HL-60/S4 treated with retinoic acid at 250 ng/mL for 4 days and 3 days (cell line): ENCODE results near the gene CTSZ.
"Not testable (repeated sequence)": the region's sequence is repeated elsewhere in the genome, so short reads cannot be mapped to it uniquely, and the experiment has no call there.

ENCODE experiments used
- in situ Hi-C: fragments of 300-500 bp; cut with MboI; formaldehyde crosslinking; loops from 2 replicates; pipeline ENCODE4 v1.7.0; 2022; ENCODE audit warnings: low sequenced_read_pairs

CTSZ gene

GRCh38 chr20:59006864-59007664 is at the start of gene CTSZ:
Gene CTSZ (minus strand): TSS chr20:59007254. CDS start chr20:59007128, 126 bp downstream.
- in situ Hi-C loops, result no loop called here

DNA sequence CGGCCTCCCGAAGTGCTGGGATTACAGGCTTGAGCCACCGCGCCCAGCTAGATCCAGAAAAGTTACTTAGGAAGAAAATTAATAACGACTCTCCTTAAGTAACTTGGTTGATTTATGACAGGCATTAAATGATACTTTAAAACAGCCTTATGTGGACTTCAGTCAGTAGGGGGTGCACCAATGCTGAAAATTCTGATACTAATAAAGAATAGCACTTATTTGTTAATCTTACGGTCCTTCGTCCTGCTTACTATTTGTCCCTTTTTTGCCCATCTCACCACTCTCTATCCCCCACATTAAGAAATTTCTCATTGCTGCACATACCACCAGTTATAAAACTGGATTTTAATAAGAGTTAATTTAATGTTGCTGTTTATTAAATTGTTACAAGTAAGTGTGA is 48.2 kb upstream of the CTSZ start:
- in situ Hi-C loops, result no loop called here

- in situ Hi-C loops, result no loop called here
These were observed 44.7 kb upstream of the CTSZ start for GRCh38 chr20:59051666-59052185.

DNA sequence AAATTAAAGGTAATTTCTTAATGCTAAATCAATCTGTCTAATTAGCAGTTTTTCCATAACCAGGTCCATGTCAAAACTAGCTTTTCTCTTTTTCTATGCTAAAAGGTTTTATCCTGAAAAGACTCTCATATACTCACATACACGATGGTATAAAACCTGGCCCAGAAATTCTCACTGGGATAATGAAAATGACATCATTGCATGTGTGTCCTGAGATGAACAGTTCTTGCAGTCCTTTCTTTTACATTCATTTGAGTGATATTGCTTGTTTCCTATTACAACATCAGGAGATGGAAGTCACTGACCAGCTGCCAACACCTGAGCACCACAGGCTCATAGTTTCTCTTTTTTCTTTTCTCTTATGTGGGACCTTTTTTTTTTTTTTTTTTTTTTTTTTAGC is 43.4 kb upstream of the CTSZ start:
- in situ Hi-C loops, result no loop called here

GRCh38 chr20:59048681-59049030 is 41.6 kb upstream of the CTSZ start:
- in situ Hi-C loops, result no loop called here

- in situ Hi-C loops, result no loop called here
These were observed 41.1 kb upstream of the CTSZ start for GRCh38 chr20:59047938-59048680.

DNA sequence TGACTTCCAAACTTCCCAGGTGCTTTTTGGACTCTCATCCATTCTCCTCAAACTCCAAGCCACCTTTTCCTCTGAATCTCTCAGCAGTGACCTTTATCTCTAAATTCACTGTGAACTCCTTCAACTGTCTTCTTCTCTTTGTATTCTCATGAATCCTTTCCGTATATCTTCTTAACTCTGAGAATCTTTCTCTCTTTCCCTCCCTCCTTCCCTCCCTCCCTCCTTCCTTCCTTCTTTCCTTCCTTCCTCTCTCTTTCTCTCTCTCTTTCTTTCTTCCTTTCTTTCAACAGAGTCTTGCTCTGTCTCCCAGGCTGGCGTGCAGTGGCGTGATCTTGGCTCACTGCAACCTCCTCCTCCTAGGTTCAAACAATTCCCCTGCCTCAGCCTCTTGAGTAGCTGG is 39.8 kb upstream of the CTSZ start:
- in situ Hi-C loops, result no loop called here

DNA sequence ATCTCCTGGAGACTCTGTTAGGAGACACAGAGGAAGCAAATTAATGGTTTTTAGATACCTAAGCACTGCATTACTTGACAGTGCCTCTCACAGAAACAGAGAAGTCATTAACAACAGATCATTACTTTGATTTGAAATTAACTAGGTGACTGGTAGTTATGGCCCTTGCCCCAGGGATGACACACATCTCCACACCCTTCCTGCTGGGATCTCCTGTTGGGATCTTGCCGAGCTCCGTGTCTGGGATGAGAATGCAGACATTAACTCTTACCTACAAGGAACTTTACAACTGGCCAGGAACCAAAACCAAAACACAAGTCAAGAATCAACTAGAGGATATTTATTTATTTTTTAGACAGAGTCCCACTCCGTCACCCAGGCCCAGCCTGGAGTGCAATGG is 37.7 kb upstream of the CTSZ start:
- in situ Hi-C loops, result no loop called here

GRCh38 chr20:59044295-59044694 is 37.2 kb upstream of the CTSZ start:
- in situ Hi-C loops, result no loop called here

DNA sequence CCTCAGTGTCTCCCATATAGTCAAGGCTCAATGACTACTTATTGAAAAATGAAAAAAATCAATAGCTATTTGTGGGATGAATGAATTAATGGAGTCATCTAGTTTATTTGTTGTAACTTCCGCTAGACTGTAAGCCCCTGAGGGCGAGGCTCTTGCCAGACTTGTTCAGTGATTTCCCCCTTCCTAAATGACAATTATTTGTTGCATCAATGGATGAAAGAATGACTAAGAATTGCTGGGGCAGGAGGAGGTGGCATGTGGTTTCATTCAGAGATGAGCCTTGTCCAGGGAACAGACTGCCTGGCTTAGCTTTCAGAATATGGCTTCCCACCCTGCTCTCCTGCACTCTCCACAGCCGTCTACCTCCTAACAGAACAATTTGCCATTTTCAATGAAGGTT is 36.6 kb upstream of the CTSZ start:
- in situ Hi-C loops, result no loop called here

GRCh38 chr20:59042796-59043631 is 36.0 kb upstream of the CTSZ start:
- in situ Hi-C loops, result no loop called here

- in situ Hi-C loops, result no loop called here
These were observed 35.2 kb upstream of the CTSZ start, which contains the start of gene PRELID3B for GRCh38 chr20:59042151-59042795. Gene PRELID3B (minus strand): TSS chr20:59042786. CDS start chr20:59042730, 56 bp downstream.

- in situ Hi-C loops, result not testable (repeated sequence)
These were observed 34.4 kb upstream of the CTSZ start for GRCh38 chr20:59041487-59041886.

DNA sequence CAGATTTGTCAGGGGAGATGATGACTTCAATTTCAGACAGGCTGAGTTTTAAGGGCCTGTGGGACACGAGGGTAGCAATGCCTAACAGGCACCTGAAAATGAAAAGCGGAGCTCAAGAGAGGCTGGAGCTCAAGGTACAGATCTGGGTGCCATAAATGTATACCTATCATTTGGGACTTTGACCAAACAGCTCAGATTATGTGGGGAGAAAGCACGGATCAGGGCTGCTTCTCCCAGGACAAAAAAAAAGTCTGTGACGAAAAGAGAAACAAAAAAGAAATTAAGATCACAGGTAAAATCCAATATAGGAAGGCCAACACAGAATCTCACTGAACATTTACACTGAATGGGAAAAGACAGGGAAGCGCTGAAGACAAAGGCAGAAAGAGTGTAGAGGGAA is 33.6 kb upstream of the CTSZ start:
- in situ Hi-C loops, result no loop called here

- in situ Hi-C loops, result no loop called here
These were observed 32.2 kb upstream of the CTSZ start for GRCh38 chr20:59039233-59039632.

DNA sequence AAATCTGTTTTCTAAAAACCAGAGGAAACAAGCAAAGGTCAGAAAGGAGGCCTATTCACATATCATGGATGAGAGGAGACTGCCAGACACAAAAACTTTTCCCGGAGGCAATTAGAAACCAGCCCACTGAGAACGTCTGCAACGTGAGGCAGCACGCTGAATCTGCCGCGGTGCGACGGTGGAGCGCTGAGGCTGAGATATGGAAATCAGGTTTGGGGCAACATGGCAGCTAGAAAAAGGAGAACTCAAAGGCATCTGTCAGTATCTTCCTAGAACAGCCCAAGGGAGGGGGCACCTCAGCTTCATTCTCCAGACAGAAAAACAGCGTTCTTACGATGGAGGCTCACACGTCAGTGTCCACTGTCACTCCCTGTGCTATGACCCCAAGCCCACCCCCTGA is 30.3 kb upstream of the CTSZ start:
- in situ Hi-C loops, result no loop called here

GRCh38 chr20:59035381-59035780 is 28.3 kb upstream of the CTSZ start:
- in situ Hi-C loops, result no loop called here

DNA sequence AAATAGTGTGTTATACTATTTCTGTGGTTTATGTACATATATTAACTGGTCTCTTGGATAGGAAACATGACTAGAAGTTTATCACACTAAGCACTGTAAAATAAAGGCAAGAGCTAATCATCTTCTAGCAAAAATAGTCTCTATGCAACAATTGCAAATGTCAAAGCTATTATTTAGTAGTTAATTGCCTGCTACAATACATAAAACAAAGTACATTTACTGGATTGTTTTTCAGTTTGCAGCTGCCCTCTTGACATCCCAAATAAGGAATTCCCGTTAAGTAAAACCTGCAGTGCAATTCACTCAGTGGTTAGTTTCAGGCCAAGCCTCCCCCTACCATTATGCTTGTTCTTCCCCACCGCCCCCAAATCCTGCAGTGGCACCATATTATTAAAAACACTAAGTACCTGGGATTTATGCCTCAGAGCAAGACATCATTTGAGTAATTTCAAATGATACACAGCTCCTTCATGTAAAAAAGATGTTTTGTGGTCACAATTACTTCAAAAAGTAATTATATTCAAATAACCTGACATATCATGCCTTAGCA is 26.6 kb upstream of the CTSZ start:
- in situ Hi-C loops, result no loop called here

DNA sequence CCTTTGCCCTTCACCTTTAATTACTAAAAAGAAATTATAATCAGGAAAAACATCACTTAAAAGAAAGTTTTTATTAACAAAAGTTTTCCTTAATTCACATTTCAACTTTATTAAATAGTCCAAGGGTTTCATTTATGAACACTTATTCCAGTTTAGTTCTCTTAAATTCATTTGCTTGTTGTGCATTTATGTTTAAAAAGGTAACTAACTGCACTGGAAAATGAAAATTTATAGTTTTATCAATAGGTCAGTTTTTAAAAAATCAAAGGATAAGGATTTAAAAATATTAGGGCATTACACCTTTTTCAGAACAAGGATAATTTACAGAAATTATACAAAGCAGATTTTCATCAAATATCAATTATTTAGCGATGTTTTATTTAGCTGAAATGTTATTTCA is 26.0 kb upstream of the CTSZ start:
- in situ Hi-C loops, result no loop called here

DNA sequence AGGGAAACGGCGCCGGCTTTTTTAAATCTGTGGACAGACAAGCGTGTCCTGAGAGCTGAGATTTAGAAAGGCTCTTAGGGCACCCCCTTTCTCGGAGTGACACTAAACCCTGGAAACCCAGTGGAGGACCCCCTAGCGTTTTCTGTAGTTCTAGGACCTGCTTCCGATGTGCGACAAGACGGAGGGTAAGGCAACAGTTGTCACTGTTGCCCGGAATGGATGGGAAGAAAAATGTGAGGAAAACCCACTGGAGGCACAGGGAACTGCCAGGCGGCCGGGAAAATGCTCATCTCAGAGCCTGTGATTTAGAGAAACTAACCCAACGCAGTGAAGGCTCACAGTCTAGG is 25.6 kb upstream of the CTSZ start:
- in situ Hi-C loops, result no loop called here
